GF-D8 (cell line): ENCODE measurements around the gene LPCAT2.
A peak's percentile ranks its signal among the peaks of the same experiment; 100 is the strongest.

Experiments
- DNase-seq: peaks from one replicate; lab custom pipeline; 2025; lab: John Stamatoyannopoulos, UW

The LPCAT2 gene

DNA sequence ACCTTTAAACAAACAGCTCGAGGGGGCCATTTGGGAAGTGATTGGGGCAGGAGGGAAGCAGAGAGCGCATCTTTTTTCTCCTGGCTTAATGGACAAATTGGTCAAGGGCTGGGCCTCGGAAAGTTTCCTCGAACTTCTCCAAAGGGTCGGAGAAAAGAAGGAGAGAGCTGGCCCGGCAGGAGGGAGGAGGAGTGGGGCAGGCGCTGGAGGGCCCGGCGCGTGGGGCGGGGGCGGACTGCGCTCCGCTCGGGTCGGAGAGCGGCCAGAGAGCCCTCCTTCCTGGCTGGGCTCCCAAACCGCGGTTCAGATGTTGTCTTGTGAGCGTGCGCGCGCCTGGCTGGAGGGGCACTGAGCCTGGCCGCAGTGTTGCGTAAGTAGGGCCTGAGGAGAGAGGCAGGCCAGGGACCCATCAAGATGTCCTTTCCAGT, 28.6 kb upstream of the LPCAT2 start:
- no peak for DNase-seq

DNA sequence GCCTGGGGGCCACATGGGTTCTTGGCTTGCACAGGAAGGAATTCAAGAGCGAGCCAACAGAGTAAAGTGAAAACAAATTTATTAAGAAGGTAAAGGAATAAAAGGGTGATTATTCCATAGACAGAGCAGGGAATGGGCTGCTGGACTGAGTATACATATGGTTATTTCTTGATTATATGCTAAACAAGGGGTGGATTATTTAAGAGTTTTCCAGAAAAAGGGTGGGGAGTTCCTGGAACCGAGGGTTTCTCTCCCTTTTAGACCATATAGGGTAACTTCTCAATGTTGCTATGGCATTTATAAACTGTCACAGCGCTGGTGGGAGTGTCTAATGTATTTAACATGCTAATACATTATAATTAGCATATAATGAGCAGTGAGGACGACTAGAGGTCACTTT, 27.8 kb upstream of the LPCAT2 start:
- DNase-seq, result no peak

DNA sequence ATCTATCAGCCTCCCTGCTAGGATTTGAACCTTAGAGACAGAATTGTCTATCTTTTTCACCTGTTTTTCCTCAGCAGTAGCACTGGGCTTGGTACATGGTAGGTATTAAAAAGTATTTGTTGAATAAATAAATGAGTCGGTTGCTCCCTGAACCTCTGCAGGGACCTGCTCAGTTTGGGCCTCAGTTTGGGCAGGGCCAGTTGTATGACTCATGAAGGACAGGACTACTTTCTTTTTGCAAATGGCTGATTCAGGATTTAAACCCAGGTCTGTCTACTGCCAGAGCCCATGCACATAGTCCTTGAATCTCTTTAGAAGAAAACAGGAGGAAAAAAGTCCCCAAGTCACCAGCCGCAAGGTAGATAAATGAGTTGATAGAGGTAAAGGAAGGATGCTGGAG, 26.8 kb upstream of the LPCAT2 start:
- DNase-seq, result no peak

DNA sequence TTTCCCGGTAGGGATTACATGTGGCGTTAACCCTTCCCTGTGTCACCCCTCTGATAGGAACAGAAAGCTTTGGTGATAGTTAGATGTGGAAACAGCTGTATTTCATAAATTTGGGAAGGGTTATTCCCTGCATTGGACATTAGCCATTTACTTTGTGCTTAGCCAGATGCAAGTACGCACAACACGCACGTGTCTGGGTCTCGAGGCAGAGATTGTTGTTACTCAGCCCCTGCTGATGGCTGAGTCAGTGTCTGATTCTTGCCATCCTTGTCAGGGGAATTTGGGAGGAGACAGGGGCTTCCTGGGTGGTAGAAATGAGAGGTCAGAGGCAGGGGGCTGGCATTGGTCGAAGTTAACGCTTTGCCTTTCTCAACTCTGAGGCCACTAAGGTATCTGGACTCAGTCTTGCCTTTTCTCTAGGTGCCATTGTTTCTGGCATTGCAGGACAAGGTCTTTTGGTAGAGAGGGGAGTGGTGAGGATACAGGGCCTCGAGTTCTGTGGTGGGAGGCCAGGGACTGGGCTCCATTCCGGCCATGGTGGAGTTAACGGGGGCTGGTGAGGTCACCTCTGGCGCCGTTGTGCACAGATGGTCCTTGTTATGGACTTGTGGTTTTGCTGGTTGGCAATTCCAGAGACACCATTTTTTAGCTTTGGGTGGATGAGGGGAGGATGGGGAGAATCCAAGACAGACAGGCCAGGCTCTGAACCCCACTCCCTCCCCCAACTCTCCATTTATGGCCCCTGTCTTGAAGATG, 21.6 kb upstream of the LPCAT2 start:
- no peak for DNase-seq

DNA sequence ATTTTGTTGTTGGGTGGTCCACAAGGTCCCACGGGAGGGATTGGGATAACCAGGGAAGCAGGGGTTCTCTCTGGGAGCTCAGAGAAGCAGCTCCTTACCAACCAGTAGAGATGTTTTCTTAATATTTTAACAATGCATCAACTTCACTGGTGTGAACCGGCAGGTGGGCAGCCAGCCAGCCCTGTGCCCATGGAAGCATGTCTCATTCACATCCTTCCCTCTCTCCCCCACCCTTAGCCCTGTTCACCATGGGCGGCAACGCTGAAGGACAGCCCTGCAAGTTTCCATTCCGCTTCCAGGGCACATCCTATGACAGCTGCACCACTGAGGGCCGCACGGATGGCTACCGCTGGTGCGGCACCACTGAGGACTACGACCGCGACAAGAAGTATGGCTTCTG, 20.6 kb upstream of the LPCAT2 start:
- no peak for DNase-seq

GRCh38 chr16:55489119-55489955, 19.5 kb upstream of the LPCAT2 start:
- DNase-seq, result no peak

DNA sequence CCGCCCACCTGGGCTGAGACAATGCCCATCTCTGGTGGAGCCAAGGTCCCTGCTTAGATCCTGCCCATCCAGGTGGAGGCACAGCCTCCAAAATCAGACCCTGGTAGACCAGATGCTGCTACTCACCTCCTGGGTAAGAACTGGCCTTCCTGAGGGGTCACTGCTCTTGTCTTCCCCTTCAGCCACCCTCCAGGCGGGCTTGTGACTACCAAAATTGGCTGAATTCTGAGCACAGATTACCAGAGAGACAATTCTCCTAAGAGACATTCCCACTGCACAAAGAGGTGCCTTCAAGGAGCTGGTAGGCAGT, 19.0 kb upstream of the LPCAT2 start:
- DNase-seq, result no peak

- DNase-seq, result no peak
These were observed 18.6 kb upstream of the LPCAT2 start for GRCh38 chr16:55490301-55490700.

DNA sequence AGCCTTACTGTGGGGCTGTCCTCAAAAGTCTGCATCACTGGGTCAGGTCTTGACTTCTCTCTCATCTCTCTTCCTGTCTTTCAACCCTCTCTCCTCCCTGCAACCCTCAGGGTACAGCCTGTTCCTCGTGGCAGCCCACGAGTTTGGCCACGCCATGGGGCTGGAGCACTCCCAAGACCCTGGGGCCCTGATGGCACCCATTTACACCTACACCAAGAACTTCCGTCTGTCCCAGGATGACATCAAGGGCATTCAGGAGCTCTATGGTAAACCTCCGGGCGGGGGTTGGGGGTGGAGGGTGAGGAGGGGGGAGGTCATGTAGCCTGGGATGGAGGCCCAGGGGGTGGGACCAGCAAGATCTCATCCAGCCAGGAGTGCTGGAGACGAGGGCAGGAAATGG, 17.2 kb upstream of the LPCAT2 start:
- DNase-seq, result no peak

DNA sequence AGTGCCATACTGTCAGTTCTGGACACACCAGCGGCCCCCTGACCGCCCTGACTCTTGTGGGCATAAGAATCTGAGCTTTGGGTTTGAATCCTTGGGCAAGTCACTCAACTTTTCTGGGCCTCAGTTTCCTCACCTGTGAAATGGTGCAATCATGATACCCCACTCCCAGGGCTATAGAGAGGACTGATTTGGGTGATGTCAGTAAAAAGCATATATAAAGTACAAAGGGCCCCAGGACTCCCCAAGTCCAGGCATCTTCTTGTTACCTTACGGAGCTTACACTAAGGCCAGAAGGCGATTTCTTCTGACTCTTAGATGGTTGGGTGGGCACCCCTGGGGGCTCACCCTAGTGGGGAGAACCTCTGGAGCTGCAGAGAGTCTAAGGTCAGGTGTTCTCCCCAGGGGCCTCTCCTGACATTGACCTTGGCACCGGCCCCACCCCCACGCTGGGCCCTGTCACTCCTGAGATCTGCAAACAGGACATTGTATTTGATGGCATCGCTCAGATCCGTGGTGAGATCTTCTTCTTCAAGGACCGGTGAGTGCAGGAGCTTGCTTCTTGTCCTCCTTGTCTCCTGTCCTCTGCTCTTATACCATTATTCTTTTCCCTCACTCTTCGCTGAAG, 16.0 kb upstream of the LPCAT2 start:
- DNase-seq, result no peak

DNA sequence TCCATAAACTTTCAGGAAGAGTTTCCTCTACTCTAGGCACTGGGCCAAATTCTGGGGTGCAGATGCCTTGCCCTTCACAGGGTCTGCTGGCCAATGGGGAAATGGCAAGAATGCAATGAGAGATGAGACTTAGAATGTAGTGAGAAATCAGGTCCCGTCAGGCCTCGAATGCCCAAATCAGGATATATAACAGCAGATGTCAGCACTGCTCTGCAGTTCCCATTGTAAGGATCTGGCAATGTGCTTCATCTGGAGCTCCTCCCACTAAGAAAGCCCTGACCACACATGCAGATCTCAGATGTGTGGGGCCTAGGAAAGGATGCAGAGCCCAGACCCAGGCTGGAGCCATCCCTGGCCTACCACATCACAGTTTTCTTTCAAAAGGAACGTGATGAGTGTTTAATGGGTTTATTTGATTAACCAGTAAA, 13.9 kb upstream of the LPCAT2 start:
- peak; percentile 72 for DNase-seq

DNA sequence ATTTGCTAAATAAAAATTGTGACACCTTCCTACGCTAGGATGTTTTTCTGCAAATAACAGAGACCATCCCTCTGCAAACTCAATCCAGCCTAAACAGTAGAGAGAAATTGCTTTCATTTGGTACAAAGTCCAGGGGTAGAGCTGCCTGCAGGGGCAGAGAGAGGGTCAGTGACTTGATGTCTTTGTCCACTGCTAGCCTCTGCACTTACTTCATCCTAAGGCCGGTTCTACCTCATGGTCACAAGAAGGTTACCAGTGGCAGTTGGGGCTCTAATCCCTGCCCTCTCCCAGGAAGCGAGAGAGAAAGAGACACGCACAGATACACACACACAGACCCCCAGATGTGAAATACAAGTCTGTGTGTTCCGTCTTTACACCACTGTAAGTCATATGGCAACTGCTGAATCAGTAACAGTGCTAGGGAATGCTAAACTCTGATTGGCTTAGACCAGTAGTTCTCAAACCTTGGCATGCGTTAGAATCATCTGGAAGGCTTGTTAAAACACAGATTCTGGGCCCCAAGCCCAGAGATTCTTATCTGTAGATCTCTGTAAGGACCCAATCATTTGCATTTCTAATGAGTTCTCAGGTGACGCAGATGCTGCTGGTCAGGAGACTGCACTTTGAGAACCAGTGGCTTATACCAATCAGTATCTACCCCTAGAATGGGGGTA, 13.1 kb upstream of the LPCAT2 start:
- DNase-seq, result no peak

DNA sequence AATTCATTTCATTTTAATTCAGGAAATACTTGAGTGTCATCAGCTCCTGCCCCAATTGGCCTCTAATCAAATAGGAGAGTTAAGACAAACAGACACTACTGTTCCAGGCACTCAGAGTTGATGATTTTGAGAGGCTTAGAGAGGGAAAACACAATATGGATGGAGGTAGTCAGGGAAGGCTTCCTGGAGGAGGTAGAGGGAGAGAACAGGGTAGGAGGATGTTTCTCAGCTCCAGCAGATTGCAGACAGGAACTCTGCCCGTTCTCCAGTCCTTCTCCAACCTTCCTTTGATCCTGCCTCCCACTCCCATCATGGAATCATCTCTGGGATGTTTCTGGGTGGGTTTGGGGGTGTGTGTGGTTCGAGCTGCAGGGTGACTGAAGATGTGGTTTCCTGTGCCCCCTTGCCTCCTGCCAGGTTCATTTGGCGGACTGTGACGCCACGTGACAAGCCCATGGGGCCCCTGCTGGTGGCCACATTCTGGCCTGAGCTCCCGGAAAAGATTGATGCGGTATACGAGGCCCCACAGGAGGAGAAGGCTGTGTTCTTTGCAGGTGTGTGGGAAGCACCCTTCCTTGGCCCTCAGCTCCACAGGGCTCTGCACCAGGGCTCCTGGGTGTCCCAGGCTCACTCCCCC, 12.2 kb upstream of the LPCAT2 start:
- DNase-seq, result peak; percentile 33

DNA sequence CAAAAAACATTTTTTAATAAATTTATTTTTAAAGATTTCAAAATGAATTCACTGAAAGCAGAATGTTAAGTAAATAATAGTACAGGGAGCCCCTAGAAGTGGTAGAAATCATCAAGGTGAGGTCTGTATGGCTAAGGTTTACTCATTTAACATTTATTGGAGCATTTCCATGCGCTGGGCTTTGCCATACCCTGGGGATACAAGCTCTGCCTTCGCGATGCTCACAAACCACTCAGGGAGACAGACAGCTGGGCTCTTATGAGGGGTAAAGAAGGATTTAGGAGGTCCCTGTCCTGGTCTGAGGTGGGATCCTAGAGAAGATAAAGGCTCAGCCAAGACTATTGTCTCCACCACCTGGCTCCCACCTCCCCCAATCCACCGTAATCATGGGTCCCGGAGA, 11.3 kb upstream of the LPCAT2 start:
- DNase-seq, result no peak

DNA sequence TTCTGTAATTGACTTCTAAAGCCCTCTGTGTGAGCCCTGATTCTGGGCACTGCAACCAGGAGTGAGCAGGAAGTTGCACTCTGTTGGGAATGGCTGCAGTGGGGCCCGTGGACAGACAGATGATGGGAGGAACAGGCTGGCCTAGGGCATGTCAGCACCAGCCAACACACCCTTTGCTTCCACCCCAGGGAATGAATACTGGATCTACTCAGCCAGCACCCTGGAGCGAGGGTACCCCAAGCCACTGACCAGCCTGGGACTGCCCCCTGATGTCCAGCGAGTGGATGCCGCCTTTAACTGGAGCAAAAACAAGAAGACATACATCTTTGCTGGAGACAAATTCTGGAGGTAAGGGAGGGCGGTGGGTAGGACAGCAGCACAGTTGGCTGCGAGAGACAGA, 10.8 kb upstream of the LPCAT2 start:
- no peak for DNase-seq

GRCh38 chr16:55499281-55499680, 9.6 kb upstream of the LPCAT2 start:
- DNase-seq, result no peak

DNA sequence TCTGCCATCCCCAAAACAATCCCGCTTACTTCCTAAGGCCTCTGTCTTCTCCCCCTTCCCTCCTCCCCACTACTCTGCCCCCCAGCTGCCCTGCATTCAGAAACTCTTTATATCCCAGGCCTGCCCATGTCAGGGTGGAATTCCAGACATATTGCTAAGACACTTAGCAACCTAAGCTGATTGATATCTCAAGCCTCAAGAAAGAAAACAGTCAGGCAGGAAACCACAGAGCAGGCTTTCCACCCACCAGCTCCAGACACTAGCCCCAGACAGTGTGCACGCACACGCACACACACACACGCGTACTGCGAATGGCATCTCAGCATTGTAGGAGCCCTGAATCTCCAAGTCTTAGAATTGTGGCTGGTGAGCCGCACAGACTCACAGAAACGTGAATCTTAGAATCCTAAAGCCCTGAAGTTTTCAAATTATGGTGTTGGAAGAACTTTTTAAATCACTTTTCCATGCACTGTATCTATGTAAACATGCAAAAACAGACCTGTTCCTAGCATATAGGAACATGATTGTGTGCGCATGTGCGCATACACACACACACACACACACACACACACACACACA, 8.8 kb upstream of the LPCAT2 start:
- peak; percentile 84 for DNase-seq

DNA sequence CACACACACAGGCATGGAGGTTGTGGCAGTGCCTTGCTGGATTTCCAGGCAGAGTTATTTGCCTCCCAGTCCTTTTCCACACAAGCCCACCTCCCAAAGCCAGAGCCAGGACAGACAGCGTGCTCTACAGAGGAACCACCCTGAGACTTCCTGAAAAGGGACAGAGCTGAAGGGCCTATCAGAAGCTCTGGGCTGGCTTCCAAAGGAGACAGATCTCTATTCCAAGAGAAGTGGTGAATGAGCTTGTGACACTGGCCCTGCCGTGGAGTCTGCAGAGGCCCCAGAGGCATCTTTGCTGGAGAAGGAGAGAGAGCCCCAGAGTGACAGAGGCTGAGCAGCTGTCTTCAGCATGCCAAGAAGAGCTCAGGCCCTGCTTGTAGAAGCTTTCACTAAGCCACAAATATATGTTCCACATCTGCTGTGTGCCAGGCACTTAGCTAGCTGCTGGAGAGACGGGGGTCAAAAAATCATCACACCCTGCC, 8.3 kb upstream of the LPCAT2 start:
- DNase-seq, result peak; percentile 84

- DNase-seq, result no peak
These were observed 7.1 kb upstream of the LPCAT2 start for GRCh38 chr16:55501549-55502322.

- no peak for DNase-seq
These were observed 6.0 kb upstream of the LPCAT2 start for GRCh38 chr16:55502801-55503366.
